ENCODE measurements around the gene LAMA3.

Gene LAMA3

GRCh38 chr18:23812546-23813440, 123.5 kb downstream of the LAMA3 start:
- no peak for DNase-seq (ENCODE audit: low read depth, low spot score)
- H3K27ac ChIP-seq = no peak overlapping the region

DNA sequence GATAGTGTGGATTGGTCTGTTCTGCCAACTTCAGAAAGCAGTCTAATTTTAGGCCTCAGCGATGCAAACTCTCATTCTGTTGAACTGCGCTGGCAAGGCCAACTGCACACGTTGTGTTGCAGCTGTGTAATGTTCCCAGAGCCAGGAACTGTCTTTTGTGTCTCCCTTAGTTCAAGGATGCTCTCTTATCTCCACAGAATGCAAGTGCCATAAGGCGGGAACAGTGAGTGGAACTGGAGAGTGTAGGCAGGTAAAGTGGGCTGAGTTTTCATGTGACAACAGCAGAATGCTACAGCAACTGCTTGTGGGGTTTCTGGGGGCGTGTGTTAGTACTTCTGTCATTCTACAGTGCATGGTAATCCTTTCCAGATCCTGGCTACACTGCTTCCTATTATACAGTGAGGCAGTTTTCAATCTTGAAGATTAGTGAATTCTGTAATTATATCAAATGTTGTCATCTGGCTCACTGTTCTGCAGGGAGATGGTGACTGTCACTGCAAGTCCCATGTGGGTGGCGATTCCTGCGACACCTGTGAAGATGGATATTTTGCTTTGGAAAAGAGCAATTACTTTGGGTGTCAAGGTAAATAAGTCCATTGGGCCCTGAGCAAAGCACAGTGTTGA, 125.8 kb downstream of the LAMA3 start:
- no peak for DNase-seq (ENCODE audit: low read depth, low spot score)
- H3K27ac ChIP-seq = no peak overlapping the region

GRCh38 chr18:23816021-23816420, 126.8 kb downstream of the LAMA3 start:
- no peak for DNase-seq (ENCODE audit: low read depth, low spot score)
- H3K27ac ChIP-seq = no peak overlapping the region

DNA sequence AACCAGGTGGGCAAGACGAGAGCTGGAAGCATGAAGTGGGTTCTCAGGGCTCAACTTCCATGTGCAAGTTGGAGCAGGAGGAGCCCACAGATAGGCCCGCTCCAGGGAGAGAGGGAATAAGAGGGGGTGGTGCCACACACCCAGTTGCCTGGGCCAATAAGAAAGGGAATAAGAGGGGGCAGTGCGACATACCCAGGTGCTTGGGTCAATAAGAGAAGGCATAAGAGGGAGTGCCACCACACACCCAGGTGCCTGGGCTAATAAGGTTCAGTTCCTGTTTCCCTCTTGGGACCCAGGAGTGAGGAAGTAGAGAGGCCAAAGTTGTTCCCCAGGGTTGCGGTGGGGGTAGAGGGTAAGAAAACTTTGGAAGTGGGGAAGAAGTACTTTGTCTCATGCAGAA, 127.5 kb downstream of the LAMA3 start:
- no peak overlapping the region for H3K27ac ChIP-seq
- no peak for DNase-seq (ENCODE audit: low read depth, low spot score)

DNA sequence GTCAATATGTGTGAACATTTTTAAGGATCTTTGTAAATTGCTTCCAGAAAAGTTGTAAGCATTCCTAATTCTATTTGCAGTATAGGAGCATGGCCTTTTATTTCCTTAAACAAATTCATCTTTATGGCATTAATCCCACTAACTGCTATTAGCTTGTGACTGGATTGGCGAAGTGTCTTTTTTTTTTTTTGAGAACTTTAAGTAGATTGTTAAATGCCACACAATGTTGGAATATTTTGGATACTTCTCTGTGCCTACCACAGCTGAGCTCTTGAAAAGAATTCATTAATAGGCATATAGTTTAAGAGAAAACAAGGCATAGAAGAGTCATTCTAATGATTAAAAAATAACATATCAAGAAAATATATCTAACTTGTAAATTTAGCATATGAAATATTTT, 129.7 kb downstream of the LAMA3 start:
- no peak for DNase-seq (ENCODE audit: low read depth, low spot score)

GRCh38 chr18:23822590-23823385, 133.5 kb downstream of the LAMA3 start:
- H3K27ac ChIP-seq = peak overlapping the region; percentile 0
- no peak for DNase-seq (ENCODE audit: low read depth, low spot score)

More for the DNA sequence above, 129.7 kb downstream of the LAMA3 start:
- no peak overlapping the region for H3K27ac ChIP-seq

DNA sequence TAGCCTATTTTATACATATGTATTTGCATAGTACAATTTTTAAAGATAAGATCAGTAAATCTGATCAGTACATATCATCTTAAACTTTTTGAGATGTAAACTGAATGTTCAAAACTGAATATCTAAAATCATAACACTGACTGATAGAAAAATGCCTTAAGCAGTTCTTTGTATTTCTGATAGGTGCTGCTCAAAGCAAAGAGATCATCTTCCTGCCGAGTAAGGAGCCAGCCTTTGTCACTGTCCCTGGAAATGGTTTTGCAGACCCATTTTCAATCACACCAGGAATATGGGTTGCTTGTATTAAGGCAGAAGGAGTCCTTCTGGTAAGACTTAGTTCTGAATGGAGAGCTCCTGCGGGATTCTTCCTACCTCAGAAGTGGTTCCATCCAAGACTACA, 135.0 kb downstream of the LAMA3 start:
- no peak for DNase-seq (ENCODE audit: low read depth, low spot score)
- H3K27ac ChIP-seq = peak overlapping the region; percentile 87

DNA sequence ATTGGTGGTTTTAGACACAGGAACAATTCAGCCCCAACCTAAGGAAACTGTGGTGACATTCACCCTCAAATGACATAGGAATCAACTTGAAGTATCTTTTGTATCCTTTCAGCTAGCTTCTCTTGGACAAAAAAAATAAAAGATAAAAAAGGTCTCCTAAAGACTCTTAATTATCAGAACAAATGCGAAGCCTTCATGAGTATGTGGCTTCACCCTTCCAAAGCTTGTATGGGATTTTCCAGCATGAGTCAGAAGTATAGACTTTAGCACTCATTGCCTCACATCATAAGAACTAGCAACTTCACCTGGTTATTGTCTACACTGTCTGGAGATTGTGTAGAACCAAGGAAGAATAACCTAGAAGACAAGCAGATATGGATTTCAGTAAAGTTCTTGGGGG, 135.4 kb downstream of the LAMA3 start:
- DNase-seq (ENCODE audit: low read depth, low spot score) = no peak
- peak overlapping the region; percentile 87 for H3K27ac ChIP-seq

- DNase-seq (ENCODE audit: low read depth, low spot score) = no peak
- peak overlapping the region; percentile 87 for H3K27ac ChIP-seq
Measured at GRCh38 chr18:23825496-23825895, 136.2 kb downstream of the LAMA3 start.

GRCh38 chr18:23825978-23826405, 136.7 kb downstream of the LAMA3 start:
- peak; percentile 68 for DNase-seq (ENCODE audit: low read depth, low spot score)
- H3K27ac ChIP-seq = peak overlapping the region; percentile 87

GRCh38 chr18:23826850-23827620, 137.8 kb downstream of the LAMA3 start:
- peak overlapping the region; percentile 87 for H3K27ac ChIP-seq
- no peak for DNase-seq (ENCODE audit: low read depth, low spot score)

DNA sequence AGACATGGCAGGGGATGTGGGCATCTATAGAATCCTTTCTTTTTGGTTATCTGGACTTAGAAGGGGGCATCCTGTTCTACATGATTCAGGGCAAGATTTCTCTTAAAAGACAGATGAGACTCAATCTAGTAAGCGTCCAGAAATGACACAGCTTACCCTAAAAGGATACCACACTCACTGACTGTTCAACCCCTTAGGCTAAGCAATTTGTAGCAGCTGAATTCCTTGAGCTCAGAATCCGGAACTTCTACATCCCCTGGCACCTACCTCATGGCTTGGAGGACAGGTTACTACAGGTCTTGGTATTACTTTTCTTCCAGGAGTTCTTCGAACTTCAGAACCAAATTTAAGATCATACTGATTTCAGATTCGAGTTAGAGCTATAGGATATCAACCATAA, 138.4 kb downstream of the LAMA3 start:
- peak; percentile 88 for DNase-seq (ENCODE audit: low read depth, low spot score)
- peak overlapping the region; percentile 87 for H3K27ac ChIP-seq

GRCh38 chr18:23828426-23828825, 139.2 kb downstream of the LAMA3 start:
- DNase-seq (ENCODE audit: low read depth, low spot score) = peak; percentile 71
- H3K27ac ChIP-seq = peak overlapping the region; percentile 87

GRCh38 chr18:23832911-23833310, 143.7 kb downstream of the LAMA3 start:
- no peak for DNase-seq (ENCODE audit: low read depth, low spot score)
- H3K27ac ChIP-seq = no peak overlapping the region

DNA sequence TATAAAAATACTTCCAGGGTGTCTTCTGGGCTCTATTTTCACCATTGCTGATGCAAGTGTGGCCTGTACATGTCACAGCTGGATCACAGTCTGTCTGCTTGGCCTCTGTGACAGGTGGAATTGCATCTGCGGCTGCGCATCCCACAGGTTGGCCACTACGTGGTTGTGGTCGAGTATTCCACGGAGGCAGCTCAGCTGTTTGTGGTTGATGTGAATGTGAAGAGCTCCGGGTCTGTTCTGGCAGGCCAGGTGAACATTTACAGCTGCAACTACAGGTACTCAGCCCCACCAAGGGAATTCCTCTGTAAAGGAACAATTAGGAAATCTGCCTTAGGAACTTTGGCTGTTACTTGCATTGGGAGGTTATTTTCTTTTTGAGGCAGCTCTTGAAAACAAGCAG, 144.5 kb downstream of the LAMA3 start:
- no peak for DNase-seq (ENCODE audit: low read depth, low spot score)
- no peak overlapping the region for H3K27ac ChIP-seq

GRCh38 chr18:23835091-23835490, 145.8 kb downstream of the LAMA3 start:
- H3K27ac ChIP-seq = peak overlapping the region; percentile 44
- DNase-seq (ENCODE audit: low read depth, low spot score) = no peak

- DNase-seq (ENCODE audit: low read depth, low spot score) = no peak
- H3K27ac ChIP-seq = peak overlapping the region; percentile 44
Measured at GRCh38 chr18:23835506-23835905, 146.3 kb downstream of the LAMA3 start.

DNA sequence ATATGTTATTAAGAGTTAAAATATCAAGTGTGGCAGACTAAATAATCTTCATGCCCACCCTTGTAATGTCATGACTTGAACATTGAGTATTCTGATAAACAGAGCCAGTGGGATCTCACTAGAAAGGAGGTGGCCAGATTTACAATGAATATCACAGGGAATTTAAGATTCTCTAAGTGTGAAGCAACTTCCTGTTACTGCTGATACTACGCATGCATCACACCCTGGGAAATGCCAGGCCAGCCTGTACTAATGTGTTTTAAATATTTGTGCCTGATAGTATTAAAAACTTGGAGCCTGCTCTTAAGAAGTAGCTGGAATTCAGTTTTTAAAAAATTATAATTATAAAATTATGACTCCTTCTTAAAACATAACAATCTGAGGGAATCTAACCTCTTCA, 148.3 kb downstream of the LAMA3 start:
- no peak for DNase-seq (ENCODE audit: low read depth, low spot score)
- peak overlapping the region; percentile 95 for H3K27ac ChIP-seq

- peak overlapping the region; percentile 95 for H3K27ac ChIP-seq
- no peak for DNase-seq (ENCODE audit: low read depth, low spot score)
Measured at GRCh38 chr18:23838233-23838632, 149.0 kb downstream of the LAMA3 start.

- peak overlapping the region; percentile 95 for H3K27ac ChIP-seq
- DNase-seq (ENCODE audit: low read depth, low spot score) = peak; percentile 85
Measured at GRCh38 chr18:23838801-23839366, 149.6 kb downstream of the LAMA3 start.
